ENCODE results near the gene C1orf216.

DNA sequence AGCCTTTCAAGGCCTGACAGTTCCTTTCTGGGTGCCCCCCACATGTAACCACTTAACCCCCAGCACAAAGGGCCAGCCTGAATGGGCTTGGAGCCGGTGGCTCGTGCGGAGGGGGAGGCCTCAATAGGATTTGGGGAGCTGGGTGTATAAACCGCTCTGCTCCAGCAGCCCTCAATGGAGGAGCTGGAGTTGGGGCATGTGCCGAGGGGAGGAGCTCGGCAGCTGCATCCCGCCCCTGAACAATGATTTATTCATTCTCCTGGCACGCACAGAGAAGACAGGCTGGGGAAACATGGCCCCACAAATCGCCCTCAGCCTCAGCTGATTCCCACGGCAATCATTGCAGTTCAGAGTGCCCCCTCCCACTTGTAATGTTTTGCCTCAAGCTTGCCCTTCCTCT is 6.9 kb upstream of the C1orf216 start:
- TF ChIP-seq, protein P1, sequence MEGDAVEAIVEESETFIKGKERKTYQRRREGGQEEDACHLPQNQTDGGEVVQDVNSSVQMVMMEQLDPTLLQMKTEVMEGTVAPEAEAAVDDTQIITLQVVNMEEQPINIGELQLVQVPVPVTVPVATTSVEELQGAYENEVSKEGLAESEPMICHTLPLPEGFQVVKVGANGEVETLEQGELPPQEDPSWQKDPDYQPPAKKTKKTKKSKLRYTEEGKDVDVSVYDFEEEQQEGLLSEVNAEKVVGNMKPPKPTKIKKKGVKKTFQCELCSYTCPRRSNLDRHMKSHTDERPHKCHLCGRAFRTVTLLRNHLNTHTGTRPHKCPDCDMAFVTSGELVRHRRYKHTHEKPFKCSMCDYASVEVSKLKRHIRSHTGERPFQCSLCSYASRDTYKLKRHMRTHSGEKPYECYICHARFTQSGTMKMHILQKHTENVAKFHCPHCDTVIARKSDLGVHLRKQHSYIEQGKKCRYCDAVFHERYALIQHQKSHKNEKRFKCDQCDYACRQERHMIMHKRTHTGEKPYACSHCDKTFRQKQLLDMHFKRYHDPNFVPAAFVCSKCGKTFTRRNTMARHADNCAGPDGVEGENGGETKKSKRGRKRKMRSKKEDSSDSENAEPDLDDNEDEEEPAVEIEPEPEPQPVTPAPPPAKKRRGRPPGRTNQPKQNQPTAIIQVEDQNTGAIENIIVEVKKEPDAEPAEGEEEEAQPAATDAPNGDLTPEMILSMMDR (IDR thresholded peaks at IDR 0.05 in 4 of 5, conservative IDR thresholded peaks at IDR 0.05 in 1 of 5) = no peak
- no peak for TF ChIP-seq POLR2A (IDR thresholded peaks at IDR 0.05)

Data from gastrocnemius medialis (tissue), 4 donors.